ENCODE results near the gene MAP7D3. TPM values are rescaled to one million over a fixed set of nuclear protein-coding genes. Genes with fewer than 3 reads are reported as not detected.
"Not testable (repeated sequence)": the region's sequence is repeated elsewhere in the genome, so short reads cannot be mapped to it uniquely, and the experiment has no call there.

Gene MAP7D3
- total RNA-seq, 1 experiment from 2014 or later = 18.0 TPM

DNA sequence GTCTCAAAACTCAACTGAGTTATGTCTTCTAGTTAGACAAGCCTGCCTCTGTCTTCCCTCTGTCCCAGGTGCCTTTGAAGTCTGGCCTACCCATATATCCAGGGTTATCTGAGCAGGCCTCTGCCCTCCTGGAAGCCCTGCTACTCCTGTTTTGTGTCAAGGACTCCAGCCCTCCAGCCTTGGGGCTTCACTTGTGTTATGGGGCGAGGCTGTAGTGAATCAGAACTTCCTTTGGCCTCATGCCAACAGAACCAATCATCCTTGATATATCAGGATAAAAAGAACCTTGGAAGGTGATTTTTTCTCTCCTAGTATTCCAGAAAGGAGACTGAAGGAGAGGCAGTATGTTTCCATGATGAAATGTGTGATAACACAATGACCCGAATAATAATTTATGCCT, 40.6 kb upstream of the MAP7D3 start:
- Mint-ChIP-seq H3K36me3 (ENCODE audit: insufficient read depth, unreplicated experiment) (no peaks in the 10 kb centered on the region), H3K27ac (ENCODE audit: low read depth, unreplicated experiment) (no peak overlapping the region), H3K4me1 (ENCODE audit: insufficient read depth, unreplicated experiment) (no peaks in the 10 kb centered on the region), H3K27me3 (ENCODE audit: insufficient read depth, unreplicated experiment) (peaks cover 47% of the 10 kb centered on the region), H3K4me3 (ENCODE audit: unreplicated experiment) (no peak overlapping the region), H3K9me3 (ENCODE audit: unreplicated experiment) (no peaks in the 10 kb centered on the region)
- DNase-seq (ENCODE audit: unreplicated experiment) = peak; percentile 64
- intact Hi-C loops (cut with micrococcal nuclease) = no loop called here
- TF ChIP-seq, protein P1, sequence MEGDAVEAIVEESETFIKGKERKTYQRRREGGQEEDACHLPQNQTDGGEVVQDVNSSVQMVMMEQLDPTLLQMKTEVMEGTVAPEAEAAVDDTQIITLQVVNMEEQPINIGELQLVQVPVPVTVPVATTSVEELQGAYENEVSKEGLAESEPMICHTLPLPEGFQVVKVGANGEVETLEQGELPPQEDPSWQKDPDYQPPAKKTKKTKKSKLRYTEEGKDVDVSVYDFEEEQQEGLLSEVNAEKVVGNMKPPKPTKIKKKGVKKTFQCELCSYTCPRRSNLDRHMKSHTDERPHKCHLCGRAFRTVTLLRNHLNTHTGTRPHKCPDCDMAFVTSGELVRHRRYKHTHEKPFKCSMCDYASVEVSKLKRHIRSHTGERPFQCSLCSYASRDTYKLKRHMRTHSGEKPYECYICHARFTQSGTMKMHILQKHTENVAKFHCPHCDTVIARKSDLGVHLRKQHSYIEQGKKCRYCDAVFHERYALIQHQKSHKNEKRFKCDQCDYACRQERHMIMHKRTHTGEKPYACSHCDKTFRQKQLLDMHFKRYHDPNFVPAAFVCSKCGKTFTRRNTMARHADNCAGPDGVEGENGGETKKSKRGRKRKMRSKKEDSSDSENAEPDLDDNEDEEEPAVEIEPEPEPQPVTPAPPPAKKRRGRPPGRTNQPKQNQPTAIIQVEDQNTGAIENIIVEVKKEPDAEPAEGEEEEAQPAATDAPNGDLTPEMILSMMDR (IDR thresholded peaks at IDR 0.05; ENCODE audit: unreplicated experiment) = no peak
- ChIA-PET POLR2A (interaction anchor here (0.7 kb wide), 1 partner anchor 18 kb away, joined by 3 read pairs; no protein-coding TSS in a partner anchor), CTCF (interaction anchor here (0.9 kb wide), 1 partner anchor 22 kb away, joined by 4 read pairs; no protein-coding TSS in a partner anchor)
- no TSS peak for BruUV-seq (replicated peaks)

DNA sequence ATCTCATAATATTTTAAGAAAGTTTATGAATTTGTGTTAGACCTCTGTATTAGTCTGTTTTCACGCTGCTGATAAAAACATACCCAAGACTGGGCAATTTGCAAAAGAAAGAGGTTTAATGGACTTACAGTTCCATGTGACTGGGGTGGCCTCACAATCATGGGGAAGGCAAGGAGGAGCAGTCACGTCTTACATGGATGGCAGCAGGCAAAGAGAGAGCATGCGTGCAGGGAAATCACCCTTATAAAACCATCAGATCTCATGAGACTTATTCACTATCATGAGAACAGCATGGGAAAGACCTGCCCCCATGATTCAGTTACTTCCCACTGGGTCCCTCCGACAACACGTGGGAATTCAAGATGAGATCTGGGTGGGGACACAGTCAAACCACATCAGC, 35.2 kb upstream of the MAP7D3 start:
- H3K27ac Mint-ChIP-seq (ENCODE audit: low read depth, unreplicated experiment); intact Hi-C loops (cut with micrococcal nuclease); DNase-seq (ENCODE audit: unreplicated experiment); H3K9me3 Mint-ChIP-seq (ENCODE audit: unreplicated experiment); POLR2A ChIA-PET; H3K4me3 Mint-ChIP-seq (ENCODE audit: unreplicated experiment); BruUV-seq (replicated peaks); H3K36me3 Mint-ChIP-seq (ENCODE audit: insufficient read depth, unreplicated experiment); H3K4me1 Mint-ChIP-seq (ENCODE audit: insufficient read depth, unreplicated experiment): not testable (repeated sequence)
- CTCF ChIA-PET = interaction anchor here (0.7 kb wide), 1 partner anchor 217 kb away, joined by 3 read pairs; no protein-coding TSS in a partner anchor
- H3K27me3 Mint-ChIP-seq (ENCODE audit: insufficient read depth, unreplicated experiment) = peaks cover 20% of the 10 kb centered on the region

DNA sequence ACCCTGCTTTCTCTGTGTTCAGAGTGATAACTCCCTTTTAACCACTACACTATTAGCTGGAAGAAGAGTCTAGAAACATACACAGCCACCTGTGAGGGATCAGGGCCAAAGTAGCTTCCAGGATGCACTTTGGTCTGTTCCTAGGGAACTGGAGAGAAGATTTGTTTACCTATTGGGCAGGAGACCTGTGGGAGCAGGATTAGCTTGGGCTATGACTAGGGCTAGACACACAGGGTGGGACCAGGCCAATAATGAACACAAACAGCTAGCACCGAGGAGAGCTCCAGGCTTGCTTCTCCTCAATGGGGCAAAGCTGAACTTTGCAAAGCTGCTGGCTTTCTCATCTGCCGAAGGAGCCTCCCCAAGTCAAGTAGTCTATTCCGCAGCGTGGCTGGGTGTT, 24.4 kb upstream of the MAP7D3 start:
- intact Hi-C loops (cut with micrococcal nuclease) = no loop called here
- H3K4me3 Mint-ChIP-seq (ENCODE audit: unreplicated experiment) = no peak overlapping the region
- DNase-seq (ENCODE audit: unreplicated experiment) = no peak
- BruUV-seq (replicated peaks) = no TSS peak
- peaks cover 11% of the 10 kb centered on the region for H3K4me1 Mint-ChIP-seq (ENCODE audit: insufficient read depth, unreplicated experiment)
- TF ChIP-seq, protein P1 (IDR thresholded peaks at IDR 0.05; ENCODE audit: unreplicated experiment) = no peak
- POLR2A ChIA-PET = no interaction called here
- peaks cover 29% of the 10 kb centered on the region for H3K27me3 Mint-ChIP-seq (ENCODE audit: insufficient read depth, unreplicated experiment)
- no peaks in the 10 kb centered on the region for H3K9me3 Mint-ChIP-seq (ENCODE audit: unreplicated experiment)
- no peaks in the 10 kb centered on the region for H3K36me3 Mint-ChIP-seq (ENCODE audit: insufficient read depth, unreplicated experiment)
- CTCF ChIA-PET = interaction anchor here (1.6 kb wide), 1 partner anchor 9 kb away, joined by 3 read pairs; no protein-coding TSS in a partner anchor
- no peak overlapping the region for H3K27ac Mint-ChIP-seq (ENCODE audit: low read depth, unreplicated experiment)

DNA sequence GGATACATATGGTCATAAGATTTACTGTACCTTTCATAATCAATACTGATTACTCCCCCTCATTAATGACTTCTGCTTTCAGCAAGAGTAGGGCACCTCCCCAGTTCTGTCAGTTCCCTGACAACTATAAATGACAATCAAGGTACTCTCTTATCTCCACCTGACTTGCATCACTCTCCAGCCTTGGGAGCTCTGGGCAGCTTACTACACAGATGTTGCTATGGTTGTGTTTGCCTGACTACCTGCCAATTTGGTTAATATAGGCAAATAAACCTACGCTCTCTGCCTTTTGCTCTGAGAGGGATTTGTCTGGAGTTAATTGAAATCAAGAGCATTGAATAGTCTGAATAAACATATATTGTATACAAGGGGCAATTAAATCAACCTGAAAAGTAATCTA, 22.8 kb upstream of the MAP7D3 start:
- H3K36me3 Mint-ChIP-seq (ENCODE audit: insufficient read depth, unreplicated experiment) = no peaks in the 10 kb centered on the region
- CTCF ChIA-PET = no interaction called here
- POLR2A ChIA-PET = interaction anchor here (1.0 to 1.6 kb wide), 3 partner anchors 17 to 80 kb away, joined by 3 read pairs; no protein-coding TSS in a partner anchor
- H3K4me1 Mint-ChIP-seq (ENCODE audit: insufficient read depth, unreplicated experiment) = peaks cover 11% of the 10 kb centered on the region
- H3K4me3 Mint-ChIP-seq (ENCODE audit: unreplicated experiment) = no peak overlapping the region
- H3K27me3 Mint-ChIP-seq (ENCODE audit: insufficient read depth, unreplicated experiment) = peaks cover 37% of the 10 kb centered on the region
- no peak overlapping the region for H3K27ac Mint-ChIP-seq (ENCODE audit: low read depth, unreplicated experiment)
- H3K9me3 Mint-ChIP-seq (ENCODE audit: unreplicated experiment) = no peaks in the 10 kb centered on the region
- TF ChIP-seq, protein P1 (IDR thresholded peaks at IDR 0.05; ENCODE audit: unreplicated experiment) = no peak
- DNase-seq (ENCODE audit: unreplicated experiment) = no peak
- BruUV-seq (replicated peaks) = no TSS peak
- intact Hi-C loops (cut with micrococcal nuclease) = no loop called here
